Liver (tissue), 3 donors: ENCODE measurements around the gene RAB3GAP1.

Source experiments
- CTCF ChIP-seq: fragments of 150-350 bp; IDR thresholded peaks from 2 replicates; pipeline ENCODE4 v1.5.1; 2017; ENCODE audit warnings: improper control_type of control experiment, low read depth, low read length; ENCODE audit not compliant: missing input control
- FOXA1 ChIP-seq: IDR thresholded peaks from 2 replicates; pipeline ENCODE4 v1.6.1; 2016; ENCODE audit warnings: antibody characterized with exemption
- RAD21 ChIP-seq, 2 donors: IDR thresholded peaks; 2 replicates each; pipeline ENCODE4 v1.6.1; 2016; ENCODE audit warnings: antibody characterized with exemption in 2 of 2, mild to moderate bottlenecking in 2 of 2
- TAF1 ChIP-seq: conservative IDR thresholded peaks from 2 replicates; pipeline ENCODE4 v1.6.1; 2016; ENCODE audit warnings: antibody characterized with exemption, mild to moderate bottlenecking
- ZBTB33 ChIP-seq: IDR thresholded peaks from 2 replicates; pipeline ENCODE4 v1.6.1; 2016; ENCODE audit warnings: antibody characterized with exemption
- TF ChIP-seq, protein P1 (sequence below): IDR thresholded peaks from 2 replicates; pipeline ENCODE4 v1.6.1; 2016; ENCODE audit warnings: antibody characterized with exemption, mild to moderate bottlenecking
- donor health status: healthy.
- donor health status: healthy.

DNA sequence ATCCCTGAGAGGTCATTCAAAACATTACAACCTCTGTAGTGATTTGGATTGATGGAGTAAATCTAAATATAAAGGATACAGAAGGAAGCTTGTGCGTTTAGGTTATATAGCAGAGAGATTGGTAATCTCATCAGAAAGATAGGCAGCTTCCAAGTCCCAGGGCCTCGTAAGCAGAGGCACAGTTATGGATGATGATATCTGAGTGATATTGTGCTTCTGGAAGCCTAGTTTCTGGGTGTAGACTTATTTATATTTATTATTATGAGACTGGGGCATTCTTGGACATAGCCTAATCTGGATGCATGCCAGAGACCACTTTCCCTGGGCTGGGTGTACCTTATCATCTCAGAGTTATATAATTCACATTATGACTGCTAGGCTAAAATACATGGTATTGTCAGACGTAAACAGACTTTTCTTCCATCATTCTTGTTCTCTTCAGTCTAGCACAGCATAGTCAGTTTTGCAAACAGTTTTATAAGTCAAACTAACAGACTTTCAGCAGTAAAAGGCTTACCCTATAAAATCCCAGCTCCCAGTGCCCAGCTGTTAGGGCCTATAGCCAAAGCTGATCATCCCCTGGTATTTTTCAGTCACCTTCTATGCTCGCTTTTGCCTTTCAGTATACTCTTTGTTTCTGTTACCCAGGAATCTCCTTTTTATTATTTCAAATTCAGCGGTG lies 47.9 kb downstream of the RAB3GAP1 start:
- no peak for TF ChIP-seq CTCF
- TF ChIP-seq TAF1, result no peak
- no peak for TF ChIP-seq RAD21 (IDR thresholded peaks at IDR 0.05)
- TF ChIP-seq ZBTB33, result no peak
- TF ChIP-seq FOXA1, result no peak
- TF ChIP-seq, protein P1, sequence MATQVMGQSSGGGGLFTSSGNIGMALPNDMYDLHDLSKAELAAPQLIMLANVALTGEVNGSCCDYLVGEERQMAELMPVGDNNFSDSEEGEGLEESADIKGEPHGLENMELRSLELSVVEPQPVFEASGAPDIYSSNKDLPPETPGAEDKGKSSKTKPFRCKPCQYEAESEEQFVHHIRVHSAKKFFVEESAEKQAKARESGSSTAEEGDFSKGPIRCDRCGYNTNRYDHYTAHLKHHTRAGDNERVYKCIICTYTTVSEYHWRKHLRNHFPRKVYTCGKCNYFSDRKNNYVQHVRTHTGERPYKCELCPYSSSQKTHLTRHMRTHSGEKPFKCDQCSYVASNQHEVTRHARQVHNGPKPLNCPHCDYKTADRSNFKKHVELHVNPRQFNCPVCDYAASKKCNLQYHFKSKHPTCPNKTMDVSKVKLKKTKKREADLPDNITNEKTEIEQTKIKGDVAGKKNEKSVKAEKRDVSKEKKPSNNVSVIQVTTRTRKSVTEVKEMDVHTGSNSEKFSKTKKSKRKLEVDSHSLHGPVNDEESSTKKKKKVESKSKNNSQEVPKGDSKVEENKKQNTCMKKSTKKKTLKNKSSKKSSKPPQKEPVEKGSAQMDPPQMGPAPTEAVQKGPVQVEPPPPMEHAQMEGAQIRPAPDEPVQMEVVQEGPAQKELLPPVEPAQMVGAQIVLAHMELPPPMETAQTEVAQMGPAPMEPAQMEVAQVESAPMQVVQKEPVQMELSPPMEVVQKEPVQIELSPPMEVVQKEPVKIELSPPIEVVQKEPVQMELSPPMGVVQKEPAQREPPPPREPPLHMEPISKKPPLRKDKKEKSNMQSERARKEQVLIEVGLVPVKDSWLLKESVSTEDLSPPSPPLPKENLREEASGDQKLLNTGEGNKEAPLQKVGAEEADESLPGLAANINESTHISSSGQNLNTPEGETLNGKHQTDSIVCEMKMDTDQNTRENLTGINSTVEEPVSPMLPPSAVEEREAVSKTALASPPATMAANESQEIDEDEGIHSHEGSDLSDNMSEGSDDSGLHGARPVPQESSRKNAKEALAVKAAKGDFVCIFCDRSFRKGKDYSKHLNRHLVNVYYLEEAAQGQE, result no peak
